ENCODE data around the gene RIN3. TPM values are rescaled to one million over a fixed set of nuclear protein-coding genes. Genes with fewer than 3 reads are reported as not detected.
A peak's percentile ranks its signal among the peaks of the same experiment; 100 is the strongest.

Gene RIN3
- total and polyA plus RNA-seq, 12 donors, result 3.9 to 63.2 (median 30.3) TPM

- Histone ChIP-seq H3K36me3 (replicated peaks in 1 of 2) (peaks cover 0 to 6% of the 10 kb centered on the region in 2 donors), H3K4me3 (no peak overlapping the region), H3K27ac (peak overlapping the region in 3 of 5 donors; percentile 44 to 86 (median 57)), H3K27me3 (no peaks in the 10 kb centered on the region), H3K9me3 (replicated peaks in 1 of 3) (no peaks in the 10 kb centered on the region), H3K4me1 (replicated peaks in 1 of 2) (peaks cover 0 to 5% of the 10 kb centered on the region in 2 donors)
- intact Hi-C loops (cut with DNase I), result no loop called here
- 65 to 80% (median 73%) methylated on average over 8 of the region's 8 CpGs for WGBS, 4 donors
- TF ChIP-seq POLR2A (IDR thresholded peaks at IDR 0.05), result no peak
- TF ChIP-seq CTCF (IDR thresholded peaks at IDR 0.05), result peak in 3 of 6 experiments; percentile 19 to 36 (median 31)
- peak in 1 of 7 donors; percentile 38 for DNase-seq
Measured at GRCh38 chr14:92656306-92657081, 142.9 kb downstream of the RIN3 start.

GRCh38 chr14:92657457-92658142, 144.0 kb downstream of the RIN3 start:
- no peaks in the 10 kb centered on the region for H3K27me3 ChIP-seq
- peak overlapping the region in 3 of 5 donors; percentile 44 to 86 (median 57) for H3K27ac ChIP-seq
- intact Hi-C loops (cut with DNase I), result no loop called here
- no peak overlapping the region for H3K4me3 ChIP-seq
- peak; percentile 46 to 81 (median 68) for DNase-seq
- no peak for TF ChIP-seq CTCF (IDR thresholded peaks at IDR 0.05)
- TF ChIP-seq POLR2A (IDR thresholded peaks at IDR 0.05), result no peak
- H3K36me3 ChIP-seq (replicated peaks in 1 of 2), result peaks cover 0 to 10% of the 10 kb centered on the region in 2 donors
- peaks cover 0 to 5% of the 10 kb centered on the region in 2 donors for H3K4me1 ChIP-seq (replicated peaks in 1 of 2)
- no peaks in the 10 kb centered on the region for H3K9me3 ChIP-seq (replicated peaks in 1 of 3)
- 54 to 65% (median 61%) methylated on average over 11 to 13 of the region's 13 CpGs for WGBS, 4 donors

- no peak for TF ChIP-seq CTCF (IDR thresholded peaks at IDR 0.05)
- TF ChIP-seq POLR2A (IDR thresholded peaks at IDR 0.05), result no peak
- DNase-seq, result no peak
- H3K27me3 ChIP-seq, result no peaks in the 10 kb centered on the region
- H3K36me3 ChIP-seq (replicated peaks in 1 of 2), result peaks cover 0 to 10% of the 10 kb centered on the region in 2 donors
- peak overlapping the region in 3 of 5 donors; percentile 30 to 86 (median 57) for H3K27ac ChIP-seq
- H3K9me3 ChIP-seq (replicated peaks in 1 of 3), result no peaks in the 10 kb centered on the region
- H3K4me1 ChIP-seq (replicated peaks in 1 of 2), result peaks cover 0 to 5% of the 10 kb centered on the region in 2 donors
- H3K4me3 ChIP-seq, result no peak overlapping the region
- intact Hi-C loops (cut with DNase I), result no loop called here
- whole genome bisulfite sequencing, 4 donors, result 82 to 89% (median 84%) methylated on average over 11 to 13 of the region's 13 CpGs
Measured at GRCh38 chr14:92658160-92658559, 144.6 kb downstream of the RIN3 start.

GRCh38 chr14:92658684-92659083, 145.1 kb downstream of the RIN3 start:
- peaks cover 0 to 10% of the 10 kb centered on the region in 2 donors for H3K36me3 ChIP-seq (replicated peaks in 1 of 2)
- H3K27ac ChIP-seq, result peak overlapping the region in 3 of 5 donors; percentile 36 to 87 (median 57)
- intact Hi-C loops (cut with DNase I), result no loop called here

More at GRCh38 chr14:92658684-92659083, 145.1 kb downstream of the RIN3 start:
- TF ChIP-seq CTCF (IDR thresholded peaks at IDR 0.05), result no peak
- TF ChIP-seq POLR2A (IDR thresholded peaks at IDR 0.05), result no peak
- peaks cover 0 to 5% of the 10 kb centered on the region in 2 donors for H3K4me1 ChIP-seq (replicated peaks in 1 of 2)
- no peaks in the 10 kb centered on the region for H3K9me3 ChIP-seq (replicated peaks in 1 of 3)
- no peaks in the 10 kb centered on the region for H3K27me3 ChIP-seq
- no peak overlapping the region for H3K4me3 ChIP-seq
- no peak for DNase-seq

Measured in adrenal gland (tissue), 12 donors.